Inflammatory macrophage treated with lipopolysaccharide for 4 hours (primary cell): ENCODE data around the gene CPNE4.
"Not testable (repeated sequence)": the region's sequence is repeated elsewhere in the genome, so short reads cannot be mapped to it uniquely, and the experiment has no call there.

Experiments used
- DNase-seq: peaks from one replicate; pipeline ENCODE4 v3.0.0-alpha.2; 2020

Gene CPNE4

GRCh38 chr3:132016061-132017041 lies 18.5 kb downstream of the CPNE4 start:
- no peak for DNase-seq

DNA sequence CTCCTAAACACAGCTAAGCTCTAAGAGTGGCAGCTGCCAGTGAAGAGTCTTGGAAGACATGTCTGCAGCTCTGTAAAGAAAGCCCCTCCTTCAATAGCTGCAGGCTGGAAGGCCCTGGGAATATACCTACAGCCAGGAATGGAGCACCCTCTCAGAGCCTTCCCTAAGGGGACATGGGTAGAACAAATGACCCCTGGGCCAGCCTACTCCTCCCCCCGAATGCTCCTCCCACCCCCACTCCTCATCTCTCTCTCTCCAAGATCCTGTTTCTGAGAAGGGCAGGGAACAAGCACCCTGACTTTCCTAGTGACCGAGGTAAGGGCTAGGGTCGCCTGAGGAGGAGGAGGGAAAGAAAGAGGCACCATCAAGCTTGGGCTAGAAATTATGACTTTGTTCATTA lies 20.7 kb downstream of the CPNE4 start:
- no peak for DNase-seq

DNA sequence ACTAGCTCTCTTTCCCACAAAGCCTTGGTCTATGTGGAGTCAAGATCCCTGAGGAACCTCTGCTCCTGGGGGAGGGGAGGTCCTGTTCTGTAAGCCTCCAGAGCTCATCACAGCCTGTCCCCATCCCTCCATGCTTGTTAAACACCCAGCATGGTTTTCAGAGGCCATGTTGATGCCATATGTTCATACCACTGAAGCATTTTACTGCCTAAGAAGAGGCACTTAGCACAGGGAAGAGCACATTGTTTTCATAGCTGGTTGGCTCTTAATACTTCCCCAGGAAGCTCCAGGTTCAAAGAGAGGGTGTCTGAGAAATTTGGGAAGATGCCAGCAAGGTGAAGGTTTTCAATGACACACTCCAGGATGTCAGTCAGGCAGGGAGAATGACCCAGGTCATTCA lies 25.6 kb downstream of the CPNE4 start:
- DNase-seq, result no peak

- no peak for DNase-seq
These were observed 26.0 kb downstream of the CPNE4 start for GRCh38 chr3:132008837-132009236.

- DNase-seq, result no peak
These were observed 27.2 kb downstream of the CPNE4 start for GRCh38 chr3:132007617-132008016.

DNA sequence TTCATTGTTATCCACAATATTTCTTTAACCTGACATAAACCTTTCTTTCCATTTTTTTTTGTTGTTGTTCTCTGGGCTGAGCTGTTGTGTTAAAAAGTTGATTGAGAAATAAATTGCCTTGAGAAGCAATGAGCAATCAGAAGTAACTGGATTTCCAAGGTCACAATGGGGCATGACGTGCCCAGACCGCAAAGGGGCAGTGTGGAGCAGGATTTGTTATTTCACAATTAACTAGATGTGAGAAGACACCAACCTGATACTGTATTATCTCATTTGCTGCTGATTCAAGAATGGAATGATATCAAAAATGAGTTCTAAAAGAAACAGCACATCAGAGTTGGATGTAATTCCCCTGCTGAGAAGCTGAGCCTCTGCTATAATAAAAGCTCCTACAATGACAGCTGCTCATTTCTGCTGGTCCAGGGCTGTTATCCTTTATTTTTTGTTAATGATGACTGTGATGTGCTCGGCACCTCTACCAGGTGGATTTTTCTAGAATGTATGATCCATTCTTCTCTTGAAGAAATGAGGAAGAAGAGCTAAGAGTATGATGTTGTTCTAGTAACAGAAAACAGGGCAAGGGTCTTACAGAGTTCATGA lies 28.1 kb downstream of the CPNE4 start:
- DNase-seq, result peak; percentile 59

DNA sequence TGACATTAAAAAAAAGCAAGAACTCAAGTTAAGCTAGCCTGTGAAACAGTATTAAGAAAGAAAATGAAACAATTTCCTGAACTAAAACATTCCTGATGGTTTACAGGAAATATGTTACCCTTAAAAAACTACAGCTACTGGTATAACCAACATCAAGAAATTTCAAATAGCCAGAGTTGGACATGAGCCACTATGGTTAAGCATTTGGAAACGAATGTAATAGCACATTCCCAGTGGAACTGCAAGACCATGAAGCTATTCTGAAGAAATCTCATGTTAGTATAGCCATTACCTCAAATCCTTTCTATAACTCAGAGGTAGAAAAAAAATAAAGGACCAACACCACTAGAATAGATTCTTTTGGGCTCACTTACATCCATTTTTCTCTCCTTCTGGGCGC lies 30.2 kb downstream of the CPNE4 start:
- DNase-seq, result no peak

GRCh38 chr3:132003685-132004084 lies 31.1 kb downstream of the CPNE4 start:
- no peak for DNase-seq

- DNase-seq, result no peak
These were observed 32.8 kb downstream of the CPNE4 start for GRCh38 chr3:132001999-132002398.

- DNase-seq, result no peak
These were observed 33.8 kb downstream of the CPNE4 start for GRCh38 chr3:132001036-132001435.

- no peak for DNase-seq
These were observed 36.8 kb downstream of the CPNE4 start for GRCh38 chr3:131998027-131998426.

- DNase-seq, result no peak
These were observed 38.9 kb downstream of the CPNE4 start for GRCh38 chr3:131995891-131996290.

DNA sequence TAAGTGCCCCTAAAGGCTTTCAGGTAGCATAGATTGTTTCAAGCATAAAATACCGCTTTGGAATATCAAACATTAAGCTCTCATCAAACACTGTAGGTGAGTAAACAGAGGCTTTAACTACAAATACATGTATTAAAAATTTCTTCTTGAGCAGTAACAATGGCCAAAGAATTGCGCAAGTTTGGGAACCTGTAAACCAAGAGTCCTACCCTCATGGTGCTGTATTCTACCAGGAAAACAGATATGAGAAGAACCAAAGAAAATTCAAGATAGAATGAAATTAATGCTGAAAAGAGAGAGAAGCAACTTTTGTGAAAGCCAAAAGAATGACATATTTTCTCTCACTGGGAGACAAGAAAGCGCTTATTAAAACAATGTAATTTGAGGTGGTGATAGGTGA lies 45.5 kb downstream of the CPNE4 start:
- DNase-seq, result no peak

DNA sequence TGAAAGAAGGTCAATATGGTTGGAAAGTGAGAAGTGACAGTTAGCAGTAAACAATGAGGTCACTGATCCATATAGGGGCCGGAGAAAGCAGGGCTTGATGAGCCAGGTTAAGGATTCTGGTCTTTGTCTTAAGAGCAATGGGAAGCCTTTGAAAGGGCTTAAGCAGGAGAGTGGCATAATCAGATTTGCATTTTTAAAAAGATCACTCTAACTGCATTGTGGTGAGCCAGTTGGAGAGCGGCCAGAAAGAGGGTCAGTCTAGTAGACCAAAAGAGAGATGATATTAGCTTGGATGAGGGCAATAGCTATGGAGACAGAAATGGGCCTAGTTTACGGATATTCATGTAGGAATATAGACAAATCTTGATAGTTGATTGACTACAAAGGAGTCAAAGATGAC lies 46.6 kb downstream of the CPNE4 start:
- DNase-seq, result no peak

DNA sequence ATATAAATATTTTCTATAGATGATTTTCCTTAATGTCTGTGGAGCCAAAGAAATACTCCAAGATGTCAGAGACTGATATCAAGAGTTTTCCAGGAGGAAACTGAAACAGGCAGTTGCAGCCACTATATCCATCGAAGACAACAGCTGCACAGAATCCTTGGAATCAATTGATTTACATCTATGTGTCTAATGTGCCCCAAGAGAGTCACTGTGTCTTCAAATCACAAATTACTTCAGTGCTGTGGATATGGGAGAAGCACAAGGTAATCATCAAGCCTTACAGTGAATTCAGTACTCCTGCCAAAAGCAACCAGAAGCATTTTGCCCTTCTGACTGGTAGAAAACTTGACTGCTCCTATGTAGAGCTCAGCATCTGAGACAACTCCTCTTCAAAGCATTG lies 51.1 kb downstream of the CPNE4 start:
- no peak for DNase-seq

- DNase-seq, result no peak
These were observed 53.5 kb downstream of the CPNE4 start for GRCh38 chr3:131981323-131981722.

DNA sequence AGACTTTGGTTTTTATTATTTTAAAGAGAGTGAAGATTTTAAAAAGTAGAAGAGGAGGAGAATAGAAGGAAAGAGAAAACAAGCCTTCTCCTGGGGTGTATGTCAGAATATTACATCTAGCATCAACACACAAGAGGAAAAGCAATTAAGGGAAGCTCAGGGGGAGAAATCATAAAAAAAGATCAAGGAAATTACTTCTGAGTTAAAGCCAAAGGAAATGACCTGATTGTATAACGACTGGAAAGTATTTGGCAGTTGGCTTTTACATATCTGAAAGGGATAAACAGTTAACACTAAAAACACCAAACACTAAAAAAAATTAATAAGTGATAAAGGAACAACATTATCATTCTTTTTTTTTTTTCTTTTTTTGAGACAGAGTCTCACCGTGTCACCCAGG lies 58.4 kb downstream of the CPNE4 start:
- DNase-seq, result no peak

DNA sequence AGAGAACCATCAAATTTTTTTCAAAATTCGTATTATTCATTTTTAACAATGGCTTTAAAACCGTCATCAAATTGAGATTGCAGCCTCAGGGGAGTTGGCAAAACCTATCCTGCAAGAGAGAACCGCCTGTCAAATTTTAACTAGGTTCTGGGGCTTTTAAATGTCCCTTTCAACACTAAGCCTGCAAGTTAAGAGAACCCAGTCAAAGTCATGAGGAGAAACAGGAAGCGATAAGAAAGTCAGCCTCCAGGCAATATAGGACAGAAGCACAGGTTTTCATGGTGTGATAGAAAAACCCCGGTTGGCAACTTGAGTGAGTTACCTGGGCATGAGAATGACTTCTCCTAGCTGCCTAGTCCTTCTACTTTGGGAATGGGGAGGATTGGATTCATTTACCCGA lies 59.8 kb downstream of the CPNE4 start:
- DNase-seq, result no peak

- DNase-seq, result no peak
These were observed 61.1 kb downstream of the CPNE4 start for GRCh38 chr3:131973731-131974130.

DNA sequence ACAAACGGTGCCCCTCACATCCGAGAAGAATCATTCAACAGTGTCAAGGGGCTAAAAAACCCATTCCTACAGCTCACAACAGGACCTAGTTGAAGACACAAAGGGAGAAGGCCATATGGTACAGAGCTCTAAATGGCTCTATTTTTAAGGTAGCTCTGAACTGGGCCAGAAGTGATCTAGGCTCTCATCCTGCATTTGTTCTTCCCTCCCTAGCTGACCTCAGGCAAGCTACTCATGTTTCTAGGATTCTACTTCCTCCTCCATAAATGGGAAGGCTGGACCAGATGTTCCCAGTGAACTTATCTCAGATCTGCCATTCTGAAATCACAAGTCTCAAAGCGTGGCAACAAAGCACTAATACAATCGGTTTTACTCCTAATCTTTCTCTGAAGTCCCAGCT lies 62.3 kb downstream of the CPNE4 start:
- DNase-seq, result no peak

GRCh38 chr3:131972091-131972490 lies 62.7 kb downstream of the CPNE4 start:
- no peak for DNase-seq

DNA sequence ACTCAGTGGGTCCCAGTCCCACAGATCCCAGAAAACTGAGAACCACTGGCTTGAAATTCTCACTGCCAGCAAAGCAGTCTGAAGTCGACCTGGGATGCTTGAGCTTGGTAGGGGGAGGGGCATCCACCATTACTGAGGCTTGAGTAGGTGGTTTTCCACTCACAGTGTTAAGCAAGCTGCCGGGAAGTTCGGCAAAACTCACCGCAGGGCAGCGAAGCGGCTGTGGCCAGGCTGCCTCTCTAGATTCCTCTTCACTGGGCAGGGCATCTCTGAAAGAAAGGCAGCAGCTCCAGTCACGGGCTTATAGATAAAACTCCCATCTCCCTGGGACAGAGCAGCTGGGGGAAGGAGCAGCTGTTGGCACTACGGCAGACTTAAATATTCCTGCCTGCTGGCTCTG lies 71.4 kb downstream of the CPNE4 start:
- DNase-seq, result not testable (repeated sequence)

DNA sequence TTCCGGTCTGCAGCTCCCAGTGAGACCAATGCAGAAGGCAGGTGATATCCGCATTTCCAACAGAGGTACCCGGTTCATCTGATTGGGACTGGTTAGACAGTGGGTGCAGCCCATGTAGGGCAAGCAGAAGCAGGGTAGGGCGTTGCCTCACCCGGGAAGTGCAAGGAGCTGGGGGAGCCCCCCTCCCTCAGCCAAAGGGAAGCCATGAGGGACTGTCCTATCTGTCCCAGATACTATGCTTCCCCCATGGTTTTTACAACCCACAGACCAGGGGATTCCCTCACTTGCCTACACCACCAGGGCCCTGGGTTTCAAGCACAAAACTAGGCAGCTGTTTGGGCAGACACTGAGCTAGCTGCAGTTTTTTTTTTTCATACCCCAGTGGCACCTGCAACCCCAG lies 71.8 kb downstream of the CPNE4 start:
- DNase-seq, result peak; percentile 18

DNA sequence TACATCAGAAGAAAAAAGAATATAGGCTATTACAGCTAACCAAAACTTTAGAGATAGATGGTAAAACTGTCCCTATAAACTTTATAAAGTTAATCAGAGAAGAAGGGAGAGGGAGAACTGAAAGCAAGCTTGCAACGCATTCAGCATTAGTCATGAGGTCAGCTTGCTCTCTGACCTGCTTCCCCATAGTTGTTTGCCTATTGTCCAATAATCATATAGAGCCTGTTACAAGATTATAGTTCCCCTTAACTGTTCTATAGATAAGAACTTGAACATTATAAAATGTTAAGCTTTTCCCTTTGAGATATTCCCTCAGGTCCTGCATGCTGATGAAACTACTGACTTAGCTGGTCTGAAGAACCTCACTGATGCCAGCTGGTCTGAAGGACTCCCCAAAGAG lies 74.5 kb downstream of the CPNE4 start:
- DNase-seq, result peak; percentile 76

DNA sequence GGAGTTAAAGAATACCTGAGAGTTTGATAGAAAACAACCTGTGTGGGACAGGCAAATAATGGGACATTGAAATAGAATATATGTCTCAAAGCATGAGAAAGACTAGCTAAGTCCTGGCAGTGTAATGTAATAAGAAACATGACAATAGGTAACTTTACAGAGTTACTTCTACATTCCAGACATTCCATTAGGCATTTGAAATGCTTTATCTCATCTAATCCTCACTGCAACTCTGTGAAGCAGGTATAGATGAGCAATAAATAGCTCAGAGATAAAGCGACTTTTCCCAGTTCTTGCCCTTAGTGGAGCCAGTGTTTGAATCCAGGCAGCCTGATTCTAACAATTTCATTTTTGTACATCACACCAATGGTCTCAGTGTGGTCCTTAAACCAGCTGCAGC lies 76.8 kb downstream of the CPNE4 start:
- no peak for DNase-seq
